K562 (cell line): ENCODE measurements around the gene CAV1. TPM values are rescaled to one million over a fixed set of nuclear protein-coding genes. Genes with fewer than 3 reads are reported as not detected.
A peak's percentile ranks its signal among the peaks of the same experiment; 100 is the strongest.

Source experiments
- BCL6 ChIP-seq: fragments of 250-450 bp; sonication (Bioruptor Pico); IDR thresholded peaks from 2 replicates; pipeline ENCODE4 v1.4.0; 2020
- CCNT2 ChIP-seq: IDR thresholded peaks from 2 replicates; pipeline ENCODE4 v1.6.1; 2011; ENCODE audit warnings: borderline replicate concordance, low read depth, mild to moderate bottlenecking, moderate library complexity, mixed read lengths, low read length; ENCODE audit not compliant: insufficient read length; ENCODE audit errors: extremely low read depth
- HEY1 ChIP-seq: fragments of 250-450 bp; sonication (Bioruptor Pico); IDR thresholded peaks from 2 replicates; pipeline ENCODE4 v1.5.0; 2020; ENCODE audit warnings: mild to moderate bottlenecking, moderate library complexity, borderline replicate concordance
- KLF6 ChIP-seq: fragments of 250-450 bp; sonication (Bioruptor Pico); IDR thresholded peaks from 2 replicates; pipeline ENCODE4 v1.4.0; 2020; ENCODE audit warnings: mild to moderate bottlenecking, moderate library complexity, borderline replicate concordance
- MEF2D ChIP-seq: conservative IDR thresholded peaks from 2 replicates; pipeline ENCODE4 v1.6.1; 2016; ENCODE audit warnings: low read depth, missing genetic modification characterization, missing compliant biosample characterization
- MNT ChIP-seq, 2 experiments: fragments of 450-650 bp; conservative IDR thresholded peaks; 2 replicates each; pipeline ENCODE4 v1.6.1; 2017; ENCODE audit warnings: mild to moderate bottlenecking in 2 of 2, moderate library complexity in 2 of 2
- MXI1 ChIP-seq: IDR thresholded peaks from 2 replicates; pipeline ENCODE4 v1.6.1; 2011; ENCODE audit warnings: low read depth, mild to moderate bottlenecking, improper control_type of control experiment, low read length
- NR1H2 ChIP-seq: sonication (generic); formaldehyde crosslinking; IDR thresholded peaks from 2 replicates; pipeline ENCODE4 v1.4.0; 2020; ENCODE audit warnings: mild to moderate bottlenecking, missing genetic modification reagents
- POLR3G ChIP-seq: IDR thresholded peaks from 2 replicates; pipeline ENCODE4 v1.6.1; 2011; ENCODE audit not compliant: insufficient read length, insufficient replicate concordance; ENCODE audit errors: extremely low read depth
- SRSF1 ChIP-seq: fragments of 200-400 bp; formaldehyde crosslinking; IDR thresholded peaks from 2 replicates; pipeline ENCODE4 v1.6.1; 2017; ENCODE audit warnings: mild to moderate bottlenecking, low read depth, low read length, moderate library complexity
- YY1 ChIP-seq, 3 experiments: IDR thresholded peaks; 2 replicates each; pipeline ENCODE4 v1.6.1; 2011; ENCODE audit warnings: low read length in 2 of 3, mild to moderate bottlenecking in 2 of 3, moderate library complexity in 2 of 3, borderline replicate concordance in 1 of 3, control low read depth in 1 of 3, low read depth in 1 of 3; ENCODE audit not compliant: insufficient read depth in 3 of 3, insufficient replicate concordance in 2 of 3, control insufficient read depth in 1 of 3, insufficient read length in 1 of 3; ENCODE audit errors: extremely low read depth in 1 of 3
- ZBTB12 ChIP-seq: fragments of 250-450 bp; sonication (Bioruptor Pico); IDR thresholded peaks from 2 replicates; pipeline ENCODE4 v1.4.0; 2020
- polyA plus RNA-seq, 8 experiments: library from polyadenylated mRNA; depleted of rRNA in 4 of 8; stranded (reverse) in 5 of 8; unstranded in 3 of 8; fragments of >200 nt; fragmentation: Nextera tagmentation in 2 of 8; fragmentation: Illumina TruSeq in 1 of 8; extraction: Ambion mirVana in 2 of 8; extraction: Trizol in 1 of 8; gene quantifications; 2 replicates each; pipeline versions ENCODE4 v1.2.1 to v1.2.3, GENCODE V29; 2011 to 2014; ENCODE audit warnings: inconsistent platforms in 1 of 8, missing spikeins in 1 of 8
- total RNA-seq, 7 experiments: library from RNA; depleted of rRNA in 6 of 7; stranded (reverse); fragments of >200 nt in 6 of 7; fragmentation: Illumina TruSeq in 2 of 7; extraction: Trizol in 2 of 7; gene quantifications; 2 replicates each; pipeline versions ENCODE4 v1.2.1 to v1.2.3, GENCODE V29; 2011 to 2021; ENCODE audit warnings: low replicate concordance in 1 of 7
- TF ChIP-seq, protein P1 (sequence below): fragments of 450-650 bp; IDR thresholded peaks from 2 replicates; pipeline ENCODE4 v1.7.1; 2018; ENCODE audit warnings: mild to moderate bottlenecking, low read depth; ENCODE audit not compliant: partially characterized antibody
- TF ChIP-seq, protein P2 (sequence below): IDR thresholded peaks from 2 replicates; pipeline ENCODE4 v1.6.1; 2012; ENCODE audit warnings: low read depth, low read length, improper control_type of control experiment, borderline replicate concordance
- TF ChIP-seq, protein P3 (sequence below): fragments of 250-450 bp; sonication (Bioruptor Pico); IDR thresholded peaks from 2 replicates; pipeline ENCODE4 v1.5.0; 2021; ENCODE audit warnings: mild to moderate bottlenecking, borderline replicate concordance

CAV1 gene
- total and polyA plus RNA-seq, 9 of the 15 experiments (the other 6 are each of a cell fraction or from before 2014, with no cell fraction given): 0.08 to 1.5 (median 0.63) TPM

DNA sequence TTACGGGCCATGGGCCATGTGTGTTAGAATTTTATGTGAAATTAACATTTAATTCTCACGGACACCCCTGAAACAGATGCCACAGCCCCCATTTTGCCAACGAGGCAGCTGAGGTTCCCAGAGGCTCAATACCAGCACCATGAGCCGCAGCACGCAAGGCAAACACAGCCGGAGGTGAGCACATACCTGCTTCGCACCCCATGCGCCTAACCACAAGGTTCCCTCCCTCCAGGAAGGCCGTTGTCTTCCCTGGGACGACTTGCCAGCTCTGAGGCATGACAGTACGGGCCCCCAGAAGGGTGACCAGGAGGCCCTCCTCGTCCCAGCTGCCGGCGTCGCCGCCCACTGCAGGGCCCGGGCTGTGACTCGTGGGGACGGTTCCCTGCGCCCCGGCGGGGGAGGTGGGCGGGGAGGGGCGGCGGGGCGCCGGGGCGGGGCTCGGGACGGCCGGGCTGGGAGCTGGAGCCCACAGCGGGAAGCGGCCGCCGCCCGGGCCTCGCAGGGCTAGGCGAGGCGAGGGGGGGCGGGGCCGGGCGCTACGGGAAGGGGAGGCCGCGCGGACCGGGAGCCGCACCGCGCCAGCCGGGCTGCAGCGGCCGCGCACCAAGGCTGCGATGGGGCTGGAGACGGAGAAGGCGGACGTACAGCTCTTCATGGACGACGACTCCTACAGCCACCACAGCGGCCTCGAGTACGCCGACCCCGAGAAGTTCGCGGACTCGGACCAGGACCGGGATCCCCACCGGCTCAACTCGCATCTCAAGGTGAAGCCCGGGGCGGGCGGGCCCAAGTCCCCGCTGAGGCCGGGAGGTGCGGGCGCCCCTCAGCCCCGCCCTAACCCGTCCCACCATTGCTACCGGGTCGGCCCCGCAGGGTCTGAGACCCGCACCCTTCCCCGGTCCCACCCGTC lies 25.4 kb upstream of the CAV1 start, which contains the start of gene CAV2 (continued):
- TF ChIP-seq, protein P1, sequence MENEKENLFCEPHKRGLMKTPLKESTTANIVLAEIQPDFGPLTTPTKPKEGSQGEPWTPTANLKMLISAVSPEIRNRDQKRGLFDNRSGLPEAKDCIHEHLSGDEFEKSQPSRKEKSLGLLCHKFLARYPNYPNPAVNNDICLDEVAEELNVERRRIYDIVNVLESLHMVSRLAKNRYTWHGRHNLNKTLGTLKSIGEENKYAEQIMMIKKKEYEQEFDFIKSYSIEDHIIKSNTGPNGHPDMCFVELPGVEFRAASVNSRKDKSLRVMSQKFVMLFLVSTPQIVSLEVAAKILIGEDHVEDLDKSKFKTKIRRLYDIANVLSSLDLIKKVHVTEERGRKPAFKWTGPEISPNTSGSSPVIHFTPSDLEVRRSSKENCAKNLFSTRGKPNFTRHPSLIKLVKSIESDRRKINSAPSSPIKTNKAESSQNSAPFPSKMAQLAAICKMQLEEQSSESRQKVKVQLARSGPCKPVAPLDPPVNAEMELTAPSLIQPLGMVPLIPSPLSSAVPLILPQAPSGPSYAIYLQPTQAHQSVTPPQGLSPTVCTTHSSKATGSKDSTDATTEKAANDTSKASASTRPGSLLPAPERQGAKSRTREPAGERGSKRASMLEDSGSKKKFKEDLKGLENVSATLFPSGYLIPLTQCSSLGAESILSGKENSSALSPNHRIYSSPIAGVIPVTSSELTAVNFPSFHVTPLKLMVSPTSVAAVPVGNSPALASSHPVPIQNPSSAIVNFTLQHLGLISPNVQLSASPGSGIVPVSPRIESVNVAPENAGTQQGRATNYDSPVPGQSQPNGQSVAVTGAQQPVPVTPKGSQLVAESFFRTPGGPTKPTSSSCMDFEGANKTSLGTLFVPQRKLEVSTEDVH: no peak
- TF ChIP-seq YY1 (IDR thresholded peaks at IDR 0.05; ENCODE audit: borderline replicate concordance in 1 of 3, control insufficient read depth in 1 of 3, extremely low read depth in 1 of 3, insufficient read depth in 3 of 3, insufficient read length in 1 of 3, insufficient replicate concordance in 2 of 3, low read depth in 1 of 3, low read length in 2 of 3): peak in 1 of 3 experiments; percentile 44
- no peak for TF ChIP-seq POLR3G
- TF ChIP-seq MNT (conservative IDR thresholded peaks at IDR 0.05): no peak
- TF ChIP-seq, protein P2, sequence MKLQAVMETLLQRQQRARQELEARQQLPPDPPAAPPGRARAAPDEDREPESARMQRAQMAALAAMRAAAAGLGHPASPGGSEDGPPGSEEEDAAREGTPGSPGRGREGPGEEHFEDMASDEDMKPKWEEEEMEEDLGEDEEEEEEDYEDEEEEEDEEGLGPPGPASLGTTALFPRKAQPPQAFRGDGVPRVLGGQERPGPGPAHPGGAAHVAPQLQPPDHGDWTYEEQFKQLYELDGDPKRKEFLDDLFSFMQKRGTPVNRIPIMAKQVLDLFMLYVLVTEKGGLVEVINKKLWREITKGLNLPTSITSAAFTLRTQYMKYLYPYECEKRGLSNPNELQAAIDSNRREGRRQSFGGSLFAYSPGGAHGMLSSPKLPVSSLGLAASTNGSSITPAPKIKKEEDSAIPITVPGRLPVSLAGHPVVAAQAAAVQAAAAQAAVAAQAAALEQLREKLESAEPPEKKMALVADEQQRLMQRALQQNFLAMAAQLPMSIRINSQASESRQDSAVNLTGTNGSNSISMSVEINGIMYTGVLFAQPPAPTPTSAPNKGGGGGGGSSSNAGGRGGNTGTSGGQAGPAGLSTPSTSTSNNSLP: no peak
- TF ChIP-seq NR1H2 (CRISPR knock-in tag): no peak
- TF ChIP-seq SRSF1: no peak
- TF ChIP-seq BCL6 (CRISPR knock-in tag): no peak
- no peak for TF ChIP-seq MXI1
- TF ChIP-seq CCNT2: peak; percentile 69
- TF ChIP-seq HEY1 (CRISPR knock-in tag): no peak
- TF ChIP-seq, protein P3, sequence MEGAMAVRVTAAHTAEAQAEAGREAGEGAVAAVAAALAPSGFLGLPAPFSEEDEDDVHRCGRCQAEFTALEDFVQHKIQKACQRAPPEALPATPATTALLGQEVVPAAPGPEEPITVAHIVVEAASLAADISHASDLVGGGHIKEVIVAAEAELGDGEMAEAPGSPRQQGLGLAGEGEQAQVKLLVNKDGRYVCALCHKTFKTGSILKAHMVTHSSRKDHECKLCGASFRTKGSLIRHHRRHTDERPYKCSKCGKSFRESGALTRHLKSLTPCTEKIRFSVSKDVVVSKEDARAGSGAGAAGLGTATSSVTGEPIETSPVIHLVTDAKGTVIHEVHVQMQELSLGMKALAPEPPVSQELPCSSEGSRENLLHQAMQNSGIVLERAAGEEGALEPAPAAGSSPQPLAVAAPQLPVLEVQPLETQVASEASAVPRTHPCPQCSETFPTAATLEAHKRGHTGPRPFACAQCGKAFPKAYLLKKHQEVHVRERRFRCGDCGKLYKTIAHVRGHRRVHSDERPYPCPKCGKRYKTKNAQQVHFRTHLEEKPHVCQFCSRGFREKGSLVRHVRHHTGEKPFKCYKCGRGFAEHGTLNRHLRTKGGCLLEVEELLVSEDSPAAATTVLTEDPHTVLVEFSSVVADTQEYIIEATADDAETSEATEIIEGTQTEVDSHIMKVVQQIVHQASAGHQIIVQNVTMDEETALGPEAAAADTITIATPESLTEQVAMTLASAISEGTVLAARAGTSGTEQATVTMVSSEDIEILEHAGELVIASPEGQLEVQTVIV (CRISPR knock-in tag): no peak
- no peak for TF ChIP-seq KLF6 (CRISPR knock-in tag)
- TF ChIP-seq MEF2D (tag): no peak
- TF ChIP-seq ZBTB12 (CRISPR knock-in tag): no peak
